ENCODE data around the gene SLC37A2.

Gene SLC37A2

DNA sequence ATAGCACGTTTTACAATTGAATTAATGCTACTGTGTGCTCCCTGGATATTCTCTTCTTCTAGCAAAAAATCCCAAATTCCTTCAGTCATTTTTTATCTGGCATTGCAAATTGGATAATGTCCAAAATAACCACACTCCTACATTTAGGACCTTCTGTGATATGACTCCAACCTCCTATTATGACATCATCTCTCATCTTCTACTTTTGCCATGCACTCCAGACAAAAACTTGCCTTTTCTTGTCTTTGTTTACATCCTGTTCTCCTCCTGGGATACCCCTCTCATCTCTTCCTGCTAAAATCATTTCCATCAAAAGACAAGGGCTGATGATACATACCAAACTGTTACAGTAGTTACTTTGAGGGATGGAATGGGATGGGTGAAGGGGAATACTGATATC is 69.0 kb downstream of the SLC37A2 start:
- DNase-seq: no peak
- intact Hi-C loops (cut with DNase I): no loop called here

DNA sequence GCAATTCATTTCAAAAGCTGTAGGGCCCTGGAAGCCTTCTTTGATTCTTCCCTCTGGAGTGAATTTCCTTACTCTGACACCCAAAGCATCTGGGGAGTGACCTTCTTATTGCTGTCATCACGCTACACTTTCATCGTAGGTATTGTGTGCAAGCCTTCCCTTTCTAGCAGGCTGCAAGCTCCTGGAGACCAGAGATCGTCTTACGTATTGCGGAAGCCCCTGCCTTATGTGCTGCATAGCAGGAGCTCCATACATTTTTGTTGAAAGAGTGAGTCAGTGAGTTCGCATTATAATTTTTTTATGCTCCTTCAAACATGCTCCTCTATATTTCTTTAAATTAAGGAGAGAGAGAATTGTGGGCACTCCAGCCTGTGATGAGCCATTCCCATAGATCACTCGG is 69.5 kb downstream of the SLC37A2 start:
- intact Hi-C loops (cut with DNase I): no loop called here
- DNase-seq: no peak

DNA sequence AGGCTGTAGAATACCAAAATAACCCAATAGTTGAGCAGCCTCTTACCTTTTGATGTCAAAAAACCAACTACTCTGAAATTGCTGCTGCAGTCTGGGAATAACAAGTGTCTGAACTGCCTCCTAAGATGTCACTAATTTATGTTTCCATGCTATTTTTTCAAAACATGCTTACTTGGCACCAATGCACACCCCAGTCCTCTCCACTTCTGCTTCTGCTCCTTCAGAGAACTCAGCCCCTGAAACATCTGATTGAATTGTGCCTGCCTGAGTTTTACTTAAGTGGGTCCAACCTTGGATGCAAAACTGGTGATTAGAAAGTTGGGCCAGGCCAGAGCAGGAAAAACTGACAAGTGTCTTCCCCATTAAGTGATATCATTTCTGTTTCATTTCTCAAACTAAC is 72.9 kb downstream of the SLC37A2 start:
- intact Hi-C loops (cut with DNase I): no loop called here
- no peak for DNase-seq

DNA sequence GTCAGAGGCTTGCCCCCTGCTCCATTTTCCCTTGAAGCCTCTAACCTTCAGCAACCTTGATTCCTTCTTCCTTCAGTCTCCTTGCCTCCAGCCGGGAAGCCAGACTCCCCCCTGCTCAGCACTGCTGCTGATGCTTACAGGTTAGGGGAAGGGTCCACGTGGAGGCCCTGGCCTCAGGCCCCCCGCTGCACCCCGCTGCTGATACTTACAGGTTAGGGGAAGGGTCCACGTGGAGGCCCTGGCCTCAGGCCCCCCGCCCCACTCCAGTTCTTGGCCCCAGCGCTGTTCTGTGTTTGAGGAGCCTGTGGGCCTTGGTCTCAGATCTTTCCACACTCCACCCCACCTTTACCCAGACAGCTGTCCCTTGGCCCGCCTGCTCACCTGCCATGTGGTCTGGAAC is 75.9 kb downstream of the SLC37A2 start:
- intact Hi-C loops (cut with DNase I): no loop called here
- DNase-seq: no peak

DNA sequence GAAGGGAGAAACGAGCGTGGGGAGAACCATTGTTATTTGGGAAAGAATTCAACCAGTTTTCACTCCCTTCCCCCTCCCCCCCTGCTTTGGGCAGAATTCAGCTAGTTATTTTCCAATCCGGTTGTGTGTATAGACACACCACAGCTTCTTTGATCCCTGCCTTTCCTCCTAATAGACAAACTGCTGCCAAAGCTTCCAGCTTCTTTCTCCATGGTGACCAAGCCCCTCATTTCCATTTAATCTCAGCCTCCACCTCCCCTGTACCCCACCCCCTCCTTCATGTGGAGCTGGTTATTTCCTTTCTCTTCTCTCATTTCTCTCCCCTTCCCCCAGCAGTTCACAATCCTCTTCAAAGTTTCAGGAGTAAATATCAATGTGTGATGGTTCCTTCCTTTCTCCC is 76.7 kb downstream of the SLC37A2 start:
- DNase-seq: no peak
- intact Hi-C loops (cut with DNase I): loop anchor here (10.0 kb wide), 1 partner anchor 185 kb away; the partner anchor contains the start of gene CCDC15

Data from head of caudate nucleus (tissue), 42 donors.